Measurements from ENCODE around the gene CABCOCO1.

Gene CABCOCO1

GRCh38 chr10:61642150-61642571, 20.6 kb upstream of the CABCOCO1 start:
- Histone ChIP-seq H3K4me3 (ENCODE audit: low read depth in 1 of 2, low read length in 2 of 2) (no peak overlapping the region), H3K36me3 (ENCODE audit: insufficient read depth, low read length) (no peaks in the 10 kb centered on the region), H3K27me3 (ENCODE audit: insufficient read depth, low read length, poor library complexity) (no peaks in the 10 kb centered on the region), H3K9me3 (ENCODE audit: insufficient read depth, low read length, severe bottlenecking) (no peaks in the 10 kb centered on the region), H2AFZ (ENCODE audit: low read depth, low read length) (no peak overlapping the region), H3K9ac (ENCODE audit: low read depth, low read length) (no peak overlapping the region), H4K20me1 (ENCODE audit: insufficient read depth, low read length) (no peaks in the 10 kb centered on the region), H3K27ac (ENCODE audit: low read length) (no peak overlapping the region), H3K4me2 (ENCODE audit: insufficient read depth, low read length) (no peak overlapping the region), H3K4me1 (ENCODE audit: insufficient read depth, low read length) (no peaks in the 10 kb centered on the region), H3K79me2 (ENCODE audit: insufficient read depth, low read length) (no peaks in the 10 kb centered on the region)
- ATAC-seq (ENCODE audit: insufficient read depth, low read depth) (no peak), DNase-seq (no peak)
- no peak for TF ChIP-seq EZH2 (IDR thresholded peaks at IDR 0.05; ENCODE audit: borderline replicate concordance, low read depth, low read length, severe bottlenecking)
- TF ChIP-seq, protein P1, sequence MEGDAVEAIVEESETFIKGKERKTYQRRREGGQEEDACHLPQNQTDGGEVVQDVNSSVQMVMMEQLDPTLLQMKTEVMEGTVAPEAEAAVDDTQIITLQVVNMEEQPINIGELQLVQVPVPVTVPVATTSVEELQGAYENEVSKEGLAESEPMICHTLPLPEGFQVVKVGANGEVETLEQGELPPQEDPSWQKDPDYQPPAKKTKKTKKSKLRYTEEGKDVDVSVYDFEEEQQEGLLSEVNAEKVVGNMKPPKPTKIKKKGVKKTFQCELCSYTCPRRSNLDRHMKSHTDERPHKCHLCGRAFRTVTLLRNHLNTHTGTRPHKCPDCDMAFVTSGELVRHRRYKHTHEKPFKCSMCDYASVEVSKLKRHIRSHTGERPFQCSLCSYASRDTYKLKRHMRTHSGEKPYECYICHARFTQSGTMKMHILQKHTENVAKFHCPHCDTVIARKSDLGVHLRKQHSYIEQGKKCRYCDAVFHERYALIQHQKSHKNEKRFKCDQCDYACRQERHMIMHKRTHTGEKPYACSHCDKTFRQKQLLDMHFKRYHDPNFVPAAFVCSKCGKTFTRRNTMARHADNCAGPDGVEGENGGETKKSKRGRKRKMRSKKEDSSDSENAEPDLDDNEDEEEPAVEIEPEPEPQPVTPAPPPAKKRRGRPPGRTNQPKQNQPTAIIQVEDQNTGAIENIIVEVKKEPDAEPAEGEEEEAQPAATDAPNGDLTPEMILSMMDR (IDR thresholded peaks at IDR 0.05; ENCODE audit: borderline replicate concordance, extremely low read depth, low read length, poor library complexity, severe bottlenecking): no peak

GRCh38 chr10:61642676-61643075, 20.1 kb upstream of the CABCOCO1 start:
- ATAC-seq (ENCODE audit: insufficient read depth, low read depth): no peak
- no peak overlapping the region for H3K4me2 ChIP-seq (ENCODE audit: insufficient read depth, low read length)
- no peaks in the 10 kb centered on the region for H3K27me3 ChIP-seq (ENCODE audit: insufficient read depth, low read length, poor library complexity)
- H4K20me1 ChIP-seq (ENCODE audit: insufficient read depth, low read length): no peaks in the 10 kb centered on the region
- no peaks in the 10 kb centered on the region for H3K4me1 ChIP-seq (ENCODE audit: insufficient read depth, low read length)
- H3K27ac ChIP-seq (ENCODE audit: low read length): no peak overlapping the region
- H3K9me3 ChIP-seq (ENCODE audit: insufficient read depth, low read length, severe bottlenecking): no peaks in the 10 kb centered on the region
- no peaks in the 10 kb centered on the region for H3K79me2 ChIP-seq (ENCODE audit: insufficient read depth, low read length)
- no peak overlapping the region for H3K9ac ChIP-seq (ENCODE audit: low read depth, low read length)
- no peak overlapping the region for H3K4me3 ChIP-seq (ENCODE audit: low read depth in 1 of 2, low read length in 2 of 2)
- no peak for TF ChIP-seq EZH2 (IDR thresholded peaks at IDR 0.05; ENCODE audit: borderline replicate concordance, low read depth, low read length, severe bottlenecking)
- TF ChIP-seq, protein P1 (IDR thresholded peaks at IDR 0.05; ENCODE audit: borderline replicate concordance, extremely low read depth, low read length, poor library complexity, severe bottlenecking): no peak
- DNase-seq: no peak
- H3K36me3 ChIP-seq (ENCODE audit: insufficient read depth, low read length): no peaks in the 10 kb centered on the region
- no peak overlapping the region for H2AFZ ChIP-seq (ENCODE audit: low read depth, low read length)

DNA sequence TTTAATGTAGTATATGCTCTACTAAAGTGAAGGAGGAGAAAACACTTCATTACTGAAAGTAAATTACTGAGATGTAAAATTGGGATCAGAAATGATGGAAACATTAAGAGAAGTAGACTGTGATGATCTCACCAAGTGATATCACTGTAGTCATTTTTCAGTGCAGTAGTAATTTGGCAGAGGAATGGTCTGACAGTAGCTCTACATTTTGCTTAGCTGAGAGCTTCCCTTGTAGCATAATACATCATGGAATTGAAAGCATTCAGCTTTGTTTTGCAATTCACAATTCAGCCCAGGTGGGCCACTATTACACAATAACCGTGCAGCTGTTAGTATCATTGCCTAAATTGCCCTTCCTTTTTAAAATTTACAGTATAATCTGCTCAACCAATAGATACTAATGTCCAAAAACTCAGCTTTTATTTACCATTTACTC, 19.4 kb upstream of the CABCOCO1 start:
- no peaks in the 10 kb centered on the region for H3K79me2 ChIP-seq (ENCODE audit: insufficient read depth, low read length)
- no peaks in the 10 kb centered on the region for H3K9me3 ChIP-seq (ENCODE audit: insufficient read depth, low read length, severe bottlenecking)
- H2AFZ ChIP-seq (ENCODE audit: low read depth, low read length): no peak overlapping the region
- no peak overlapping the region for H3K4me2 ChIP-seq (ENCODE audit: insufficient read depth, low read length)
- no peak overlapping the region for H3K9ac ChIP-seq (ENCODE audit: low read depth, low read length)
- no peak overlapping the region for H3K27ac ChIP-seq (ENCODE audit: low read length)
- no peaks in the 10 kb centered on the region for H3K4me1 ChIP-seq (ENCODE audit: insufficient read depth, low read length)
- H4K20me1 ChIP-seq (ENCODE audit: insufficient read depth, low read length): no peaks in the 10 kb centered on the region
- DNase-seq (no peak), ATAC-seq (ENCODE audit: insufficient read depth, low read depth) (no peak)
- TF ChIP-seq EZH2 (IDR thresholded peaks at IDR 0.05; ENCODE audit: borderline replicate concordance, low read depth, low read length, severe bottlenecking): no peak
- TF ChIP-seq, protein P1 (IDR thresholded peaks at IDR 0.05; ENCODE audit: borderline replicate concordance, extremely low read depth, low read length, poor library complexity, severe bottlenecking): no peak
- H3K36me3 ChIP-seq (ENCODE audit: insufficient read depth, low read length): no peaks in the 10 kb centered on the region
- H3K27me3 ChIP-seq (ENCODE audit: insufficient read depth, low read length, poor library complexity): no peaks in the 10 kb centered on the region
- no peak overlapping the region for H3K4me3 ChIP-seq (ENCODE audit: low read depth in 1 of 2, low read length in 2 of 2)

DNA sequence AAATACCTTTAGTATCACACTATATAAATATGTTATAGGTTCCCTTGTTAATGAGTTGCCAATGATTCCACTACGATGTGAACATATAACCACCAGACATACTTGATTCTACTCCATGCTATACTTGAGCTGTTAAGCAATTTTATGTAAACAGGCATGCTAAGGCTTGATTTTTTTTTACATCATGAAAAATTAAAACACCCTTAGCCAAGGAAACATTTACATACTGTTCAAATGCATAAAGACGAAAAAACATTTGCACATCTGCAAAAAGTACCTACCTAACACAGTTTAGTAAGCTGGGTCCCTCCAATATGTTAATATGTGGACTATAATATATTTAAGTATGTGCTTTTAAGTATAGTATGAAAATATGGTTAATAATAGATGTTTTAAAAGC, 9.0 kb upstream of the CABCOCO1 start:
- H3K27me3 ChIP-seq (ENCODE audit: insufficient read depth, low read length, poor library complexity): no peaks in the 10 kb centered on the region
- no peak for TF ChIP-seq EZH2 (IDR thresholded peaks at IDR 0.05; ENCODE audit: borderline replicate concordance, low read depth, low read length, severe bottlenecking)
- TF ChIP-seq, protein P1 (IDR thresholded peaks at IDR 0.05; ENCODE audit: borderline replicate concordance, extremely low read depth, low read length, poor library complexity, severe bottlenecking): no peak
- no peak overlapping the region for H3K4me2 ChIP-seq (ENCODE audit: insufficient read depth, low read length)
- no peaks in the 10 kb centered on the region for H4K20me1 ChIP-seq (ENCODE audit: insufficient read depth, low read length)
- no peaks in the 10 kb centered on the region for H3K79me2 ChIP-seq (ENCODE audit: insufficient read depth, low read length)
- no peak overlapping the region for H3K27ac ChIP-seq (ENCODE audit: low read length)
- DNase-seq (no peak), ATAC-seq (ENCODE audit: insufficient read depth, low read depth) (no peak)
- H3K9ac ChIP-seq (ENCODE audit: low read depth, low read length): no peak overlapping the region
- H2AFZ ChIP-seq (ENCODE audit: low read depth, low read length): no peak overlapping the region
- H3K4me1 ChIP-seq (ENCODE audit: insufficient read depth, low read length): no peaks in the 10 kb centered on the region
- H3K4me3 ChIP-seq (ENCODE audit: low read depth in 1 of 2, low read length in 2 of 2): no peak overlapping the region
- H3K36me3 ChIP-seq (ENCODE audit: insufficient read depth, low read length): no peaks in the 10 kb centered on the region
- H3K9me3 ChIP-seq (ENCODE audit: insufficient read depth, low read length, severe bottlenecking): no peaks in the 10 kb centered on the region

All from DND-41 (cell line).